Activated naive CD4-positive, alpha-beta T cell treated with anti-CD3 and anti-CD28 coated beads for 36 hours (primary cell): ENCODE results near the gene OLR1. TPM values are rescaled to one million over a fixed set of nuclear protein-coding genes. Genes with fewer than 3 reads are reported as not detected.
"Not testable (repeated sequence)": the region's sequence is repeated elsewhere in the genome, so short reads cannot be mapped to it uniquely, and the experiment has no call there.

Experiments used
- CTCF ChIA-PET: fragments of 350-600 bp; sonication (Branson Sonifier 250); formaldehyde crosslinking; loops from one replicate; lab custom pipeline; 2021; ENCODE audit warnings: antibody characterized with exemption; lab: Charles Lee
- DNase-seq: peaks from one replicate; pipeline ENCODE4 v3.0.0-alpha.2; 2020
- H3K27ac Mint-ChIP-seq: one replicate; pipeline ENCODE4 v1.8.0; 2021; ENCODE audit warnings: mild to moderate bottlenecking, mixed read lengths
- H3K27me3 Mint-ChIP-seq: one replicate; pipeline ENCODE4 v1.8.0; 2021; ENCODE audit warnings: low read depth, mixed read lengths
- H3K36me3 Mint-ChIP-seq: one replicate; pipeline ENCODE4 v1.8.0; 2021; ENCODE audit warnings: low read depth, mixed read lengths
- H3K4me1 Mint-ChIP-seq: one replicate; pipeline ENCODE4 v1.8.0; 2021; ENCODE audit warnings: low read depth, mixed read lengths
- H3K4me3 Mint-ChIP-seq: one replicate; pipeline ENCODE4 v1.8.0; 2021; ENCODE audit warnings: mild to moderate bottlenecking, moderate library complexity, mixed read lengths
- H3K9me3 Mint-ChIP-seq: one replicate; pipeline ENCODE4 v1.8.0; 2021; ENCODE audit warnings: mixed read lengths
- intact Hi-C: fragments of 100-400 bp; cut with micrococcal nuclease; formaldehyde crosslinking; loops from one replicate; pipeline ENCODE4 v1.15.1; 2023
- total RNA-seq, 2 experiments: library from RNA; stranded (reverse); gene quantifications; one replicate each; pipeline ENCODE4 v1.2.3, GENCODE V29; 2021

Gene OLR1
- not detected for total RNA-seq

- no peak within 1 kb of the TSS for H3K4me3 Mint-ChIP-seq
- no peak within 1 kb of the TSS for H3K27ac Mint-ChIP-seq
- DNase-seq, result no peak
- H3K4me1 Mint-ChIP-seq, result no peaks in the 10 kb centered on the region
- H3K36me3 Mint-ChIP-seq, result no peaks in the 10 kb centered on the region
- H3K27me3 Mint-ChIP-seq, result peaks cover 4% of the 10 kb centered on the region
- H3K9me3 Mint-ChIP-seq, result no peaks in the 10 kb centered on the region
- intact Hi-C loops, result no loop called here
- CTCF ChIA-PET, result interaction anchor here (0.8 to 1.6 kb wide), 3 partner anchors 12 to 33 kb away, joined by 3 to 8 read pairs (median 4); no protein-coding TSS in a partner anchor
Observed at GRCh38 chr12:10171973-10172728, at the start of gene OLR1. TSS of gene OLR1 (minus strand) at chr12:10172132. CDS start at chr12:10172077, 55 bp downstream.

- Mint-ChIP-seq H3K36me3 (peaks cover 18% of the 10 kb centered on the region), H3K4me1 (peaks cover 5% of the 10 kb centered on the region), H3K27ac (no peak overlapping the region), H3K4me3 (no peak overlapping the region), H3K9me3 (no peaks in the 10 kb centered on the region), H3K27me3 (no peaks in the 10 kb centered on the region)
- no peak for DNase-seq
- CTCF ChIA-PET, result interaction anchor here (0.8 kb wide), 1 partner anchor 15 kb away, joined by 3 read pairs; no protein-coding TSS in a partner anchor
- intact Hi-C loops, result no loop called here
Observed at GRCh38 chr12:10220398-10221077, 48.6 kb upstream of the OLR1 start.

GRCh38 chr12:10218021-10218420 is 46.1 kb upstream of the OLR1 start:
- CTCF ChIA-PET, result no interaction called here
- no peak for DNase-seq
- H3K9me3 Mint-ChIP-seq, result no peaks in the 10 kb centered on the region
- intact Hi-C loops, result loop anchor here (10.0 kb wide), 1 partner anchor 553 kb away; the partner anchor contains the start of gene CLEC2D
- H3K36me3 Mint-ChIP-seq, result peaks cover 13% of the 10 kb centered on the region
- H3K27me3 Mint-ChIP-seq, result no peaks in the 10 kb centered on the region
- no peak overlapping the region for H3K27ac Mint-ChIP-seq
- H3K4me1 Mint-ChIP-seq, result peaks cover 20% of the 10 kb centered on the region
- no peak overlapping the region for H3K4me3 Mint-ChIP-seq

GRCh38 chr12:10215946-10216345 is 44.0 kb upstream of the OLR1 start:
- DNase-seq, result peak; percentile 28
- intact Hi-C loops, result loop anchor here (10.0 kb wide), 1 partner anchor 551 kb away; the partner anchor contains the start of gene CLEC2D
- peaks cover 25% of the 10 kb centered on the region for H3K4me1 Mint-ChIP-seq
- H3K36me3 Mint-ChIP-seq, H3K27ac Mint-ChIP-seq, H3K9me3 Mint-ChIP-seq, H3K4me3 Mint-ChIP-seq, H3K27me3 Mint-ChIP-seq: not testable (repeated sequence)
- CTCF ChIA-PET, result interaction anchor here (0.6 kb wide), 1 partner anchor 959 kb away, joined by 4 read pairs; no protein-coding TSS in a partner anchor

- Mint-ChIP-seq H3K9me3 (no peaks in the 10 kb centered on the region), H3K36me3 (peaks cover 3% of the 10 kb centered on the region), H3K4me1 (peaks cover 25% of the 10 kb centered on the region), H3K4me3 (no peak overlapping the region), H3K27ac (no peak overlapping the region), H3K27me3 (no peaks in the 10 kb centered on the region)
- intact Hi-C loops, result loop anchor here (10.0 kb wide), 1 partner anchor 551 kb away; the partner anchor contains the start of gene CLEC2D
- CTCF ChIA-PET, result interaction anchor here (0.5 to 2.6 kb wide), 3 partner anchors 19 to 62 kb away, joined by 3 to 12 read pairs (median 4); no protein-coding TSS in a partner anchor
- no peak for DNase-seq
Observed at GRCh38 chr12:10215436-10215835, 43.5 kb upstream of the OLR1 start.

GRCh38 chr12:10214895-10215267 is 42.9 kb upstream of the OLR1 start:
- CTCF ChIA-PET, result interaction anchor here (0.5 to 2.6 kb wide), 5 partner anchors 19 to 108 kb away, joined by 3 to 12 read pairs (median 4); no protein-coding TSS in a partner anchor
- Mint-ChIP-seq H3K27ac (no peak overlapping the region), H3K36me3 (no peaks in the 10 kb centered on the region), H3K27me3 (no peaks in the 10 kb centered on the region), H3K4me1 (peaks cover 25% of the 10 kb centered on the region), H3K4me3 (no peak overlapping the region), H3K9me3 (no peaks in the 10 kb centered on the region)
- DNase-seq, result no peak
- intact Hi-C loops, result loop anchor here (10.0 kb wide), 1 partner anchor 550 kb away; the partner anchor contains the start of gene CLEC2D

GRCh38 chr12:10214136-10214894 is 42.4 kb upstream of the OLR1 start:
- H3K9me3 Mint-ChIP-seq, result no peaks in the 10 kb centered on the region
- no peak for DNase-seq
- H3K4me1 Mint-ChIP-seq, result peaks cover 25% of the 10 kb centered on the region
- H3K4me3 Mint-ChIP-seq, result peak overlapping the region; percentile 89
- no peaks in the 10 kb centered on the region for H3K36me3 Mint-ChIP-seq
- intact Hi-C loops, result loop anchor here (10.0 kb wide), 1 partner anchor 550 kb away; the partner anchor contains the start of gene CLEC2D
- no peaks in the 10 kb centered on the region for H3K27me3 Mint-ChIP-seq
- peak overlapping the region; percentile 30 for H3K27ac Mint-ChIP-seq
- CTCF ChIA-PET, result interaction anchor here (0.8 to 2.6 kb wide), 5 partner anchors 21 to 108 kb away, joined by 3 to 12 read pairs (median 3); no protein-coding TSS in a partner anchor

GRCh38 chr12:10213168-10214135 is 41.5 kb upstream of the OLR1 start:
- CTCF ChIA-PET, result interaction anchor here (1.0 to 2.6 kb wide), 4 partner anchors 17 to 60 kb away, joined by 3 to 12 read pairs (median 4); no protein-coding TSS in a partner anchor
- Mint-ChIP-seq H3K4me3 (peak overlapping the region; percentile 89), H3K4me1 (peaks cover 25% of the 10 kb centered on the region), H3K27me3 (no peaks in the 10 kb centered on the region), H3K36me3 (no peaks in the 10 kb centered on the region), H3K27ac (peak overlapping the region; percentile 80), H3K9me3 (no peaks in the 10 kb centered on the region)
- DNase-seq, result peak; percentile 69
- intact Hi-C loops, result loop anchor here (2.0 to 10.0 kb wide), 5 partner anchors 107 to 957 kb away; partner anchors contain the start of genes CLEC2D and SMIM10L1

- H3K36me3 Mint-ChIP-seq, result no peaks in the 10 kb centered on the region
- peak within 1 kb of the TSS; percentile 89 for H3K4me3 Mint-ChIP-seq
- CTCF ChIA-PET, result interaction anchor here (1.0 to 2.6 kb wide), 2 partner anchors 17 to 60 kb away, joined by 4 to 12 read pairs; no protein-coding TSS in a partner anchor
- H3K9me3 Mint-ChIP-seq, result no peaks in the 10 kb centered on the region
- H3K27me3 Mint-ChIP-seq, result no peaks in the 10 kb centered on the region
- DNase-seq, result peak; percentile 72
- H3K27ac Mint-ChIP-seq, result peak within 1 kb of the TSS; percentile 82
- peaks cover 25% of the 10 kb centered on the region for H3K4me1 Mint-ChIP-seq
- intact Hi-C loops, result loop anchor here (1.0 to 10.0 kb wide), 13 partner anchors 59 to 958 kb away; partner anchors contain the start of genes CLEC2D, MAGOHB and SMIM10L1
Observed at GRCh38 chr12:10212739-10213131, 40.8 kb upstream of the OLR1 start, which contains the start of gene GABARAPL1. TSS of gene GABARAPL1 (plus strand) at chr12:10212877. CDS start at chr12:10213130, 253 bp downstream.

GRCh38 chr12:10211940-10212738 is 40.2 kb upstream of the OLR1 start:
- peak overlapping the region; percentile 82 for H3K27ac Mint-ChIP-seq
- intact Hi-C loops, result loop anchor here (1.0 to 10.0 kb wide), 13 partner anchors 59 to 959 kb away; partner anchors contain the start of genes CLEC2D, MAGOHB and SMIM10L1
- CTCF ChIA-PET, result interaction anchor here (1.0 to 1.2 kb wide), 2 partner anchors 16 to 59 kb away, joined by 3 to 4 read pairs; no protein-coding TSS in a partner anchor
- H3K27me3 Mint-ChIP-seq, result no peaks in the 10 kb centered on the region
- H3K36me3 Mint-ChIP-seq, result no peaks in the 10 kb centered on the region
- peaks cover 25% of the 10 kb centered on the region for H3K4me1 Mint-ChIP-seq
- no peaks in the 10 kb centered on the region for H3K9me3 Mint-ChIP-seq
- H3K4me3 Mint-ChIP-seq, result peak overlapping the region; percentile 89
- DNase-seq, result peak; percentile 91
